Keratinocyte (primary cell): ENCODE measurements around the gene FCER2. TPM values are rescaled to one million over a fixed set of nuclear protein-coding genes. Genes with fewer than 3 reads are reported as not detected.

ENCODE experiments used
- DNase-seq: peaks from one replicate; pipeline ENCODE4 v3.0.0-alpha.2; 2011; ENCODE audit warnings: low read depth, missing footprints, low spot score
- FAIRE-seq: peaks from 2 replicates; lab custom pipeline; 2011; peaks lifted over from hg19 to GRCh38; lab: Jason Lieb, UNC
- H2AFZ ChIP-seq: 2 replicates; pipeline ENCODE4 v1.6.0; 2012; ENCODE audit warnings: low read length, control low read depth, inconsistent platforms; ENCODE audit not compliant: control insufficient read depth
- H3K27ac ChIP-seq: 2 replicates; pipeline ENCODE4 v1.5.1; 2011; ENCODE audit warnings: low read length; ENCODE audit not compliant: control insufficient read depth, insufficient read depth
- H3K27me3 ChIP-seq: 3 replicates; pipeline ENCODE4 v1.6.0; 2011; ENCODE audit warnings: low read length; ENCODE audit not compliant: control insufficient read depth, insufficient read depth; ENCODE audit errors: extremely low read depth
- H3K36me3 ChIP-seq, 2 experiments: 2 replicates in 1 of 2; 3 replicates in 1 of 2; pipeline ENCODE4 v1.5.1; 2011; ENCODE audit warnings: low read length in 2 of 2, mild to moderate bottlenecking in 1 of 2; ENCODE audit not compliant: control insufficient read depth in 2 of 2, insufficient read depth in 2 of 2; ENCODE audit errors: extremely low read depth in 1 of 2
- H3K4me1 ChIP-seq: 3 replicates; pipeline ENCODE4 v1.5.1; 2011; ENCODE audit warnings: low read length; ENCODE audit not compliant: control insufficient read depth, insufficient read depth; ENCODE audit errors: extremely low read depth
- H3K4me2 ChIP-seq: 3 replicates; pipeline ENCODE4 v1.6.0; 2011; ENCODE audit warnings: low read depth, low read length; ENCODE audit not compliant: control insufficient read depth, insufficient read depth; ENCODE audit errors: extremely low read depth
- H3K4me3 ChIP-seq, 3 experiments: fragments of 200-600 bp in 1 of 3; sonication (generic) in 1 of 3; 2 replicates in 2 of 3; 3 replicates in 1 of 3; pipeline ENCODE4 v1.5.1; 2011 to 2016; ENCODE audit warnings: low read length in 3 of 3, mild to moderate bottlenecking in 3 of 3, control low read depth in 2 of 3, inconsistent platforms in 1 of 3, low read depth in 1 of 3, mixed read lengths in 1 of 3, mixed run types in 1 of 3, moderate library complexity in 1 of 3; ENCODE audit not compliant: control insufficient read depth in 2 of 3, insufficient read depth in 2 of 3; ENCODE audit errors: extremely low read depth in 1 of 3
- H3K79me2 ChIP-seq: 2 replicates; pipeline ENCODE4 v1.6.0; 2012; ENCODE audit warnings: low read length; ENCODE audit not compliant: control insufficient read depth, insufficient read depth
- H3K9ac ChIP-seq: 3 replicates; pipeline ENCODE4 v1.6.0; 2011; ENCODE audit warnings: low read length; ENCODE audit not compliant: control insufficient read depth, insufficient read depth; ENCODE audit errors: extremely low read depth
- H3K9me1 ChIP-seq: 3 replicates; pipeline ENCODE4 v1.6.0; 2011; ENCODE audit warnings: low read length; ENCODE audit not compliant: control insufficient read depth, insufficient read depth; ENCODE audit errors: extremely low read depth
- H3K9me3 ChIP-seq: 2 replicates; pipeline ENCODE4 v1.5.1; 2012; ENCODE audit warnings: low read depth, low read length; ENCODE audit not compliant: control insufficient read depth
- H4K20me1 ChIP-seq: 3 replicates; pipeline ENCODE4 v1.6.0; 2011; ENCODE audit warnings: low read length; ENCODE audit not compliant: control insufficient read depth, insufficient read depth; ENCODE audit errors: extremely low read depth
- CTCF ChIP-seq, 3 experiments: IDR thresholded peaks in 1 of 3; conservative IDR thresholded peaks in 1 of 3; optimal IDR thresholded peaks in 1 of 3; 2 replicates in 2 of 3; 3 replicates in 1 of 3; pipeline versions ENCODE3 to v1.5.1; 2011; ENCODE audit warnings: low read length in 3 of 3, mild to moderate bottlenecking in 3 of 3, moderate library complexity in 2 of 3, control low read depth in 1 of 3, inconsistent platforms in 1 of 3; ENCODE audit not compliant: insufficient read depth in 2 of 3; ENCODE audit errors: extremely low read depth in 1 of 3
- EZH2 ChIP-seq: IDR thresholded peaks from one replicate; pipeline ENCODE4 v1.6.1; 2012; ENCODE audit warnings: inconsistent platforms, mild to moderate bottlenecking, low read length, moderate library complexity
- dilution Hi-C: fragments of 300-500 bp; cut with MboI; formaldehyde crosslinking; loops from one replicate; pipeline ENCODE4 v1.7.0; 2020; ENCODE audit warnings: low sequenced_read_pairs; ENCODE audit not compliant: extremely low pct_ligation_motif_present
- polyA plus RNA-seq, 5 experiments: library from polyadenylated mRNA; depleted of rRNA in 3 of 5; stranded (reverse) in 3 of 5; stranded (forward) in 1 of 5; unstranded in 1 of 5; fragments of >200 nt; gene quantifications; 1 replicate in 1 of 5; 2 replicates in 3 of 5; 3 replicates in 1 of 5; pipeline versions ENCODE4 v1.2.1 to v1.2.3, GENCODE V29; 2011 to 2012; ENCODE audit warnings: missing spikeins in 2 of 5, low read depth in 1 of 5, low replicate concordance in 1 of 5

FCER2 gene
- polyA plus RNA-seq, 1 donor (not counting 4 experiments of a cell fraction or from before 2014, with no cell fraction given): not detected

- Histone ChIP-seq H3K36me3 (no peaks in the 10 kb centered on the region), H2AFZ (no peak overlapping the region), H4K20me1 (no peaks in the 10 kb centered on the region), H3K27ac (no peak overlapping the region), H3K79me2 (no peaks in the 10 kb centered on the region), H3K4me2 (no peak overlapping the region), H3K4me1 (no peaks in the 10 kb centered on the region), H3K9me3 (no peaks in the 10 kb centered on the region), H3K9ac (no peak overlapping the region), H3K27me3 (peaks cover 21% of the 10 kb centered on the region), H3K4me3 (no peak overlapping the region), H3K9me1 (no peaks in the 10 kb centered on the region)
- dilution Hi-C loops: no loop called here
- FAIRE-seq (no peak), DNase-seq (no peak)
- TF ChIP-seq CTCF (optimal IDR thresholded peaks at IDR 0.05 in 1 of 3, IDR thresholded peaks at IDR 0.05 in 1 of 3, conservative IDR thresholded peaks at IDR 0.05 in 1 of 3; ENCODE audit: extremely low read depth in 1 of 3, insufficient read depth in 2 of 3, low read length in 3 of 3) (no peak), EZH2 (no peak)
Measured at GRCh38 chr19:7701049-7701653, 780 bp downstream of the FCER2 start.

GRCh38 chr19:7699417-7700401 lies 2.2 kb downstream of the FCER2 start:
- dilution Hi-C loops: no loop called here
- Histone ChIP-seq H3K9ac (no peak overlapping the region), H3K27me3 (peaks cover 21% of the 10 kb centered on the region), H3K4me3 (no peak overlapping the region), H3K27ac (no peak overlapping the region), H3K9me1 (no peaks in the 10 kb centered on the region), H3K4me2 (no peak overlapping the region), H3K36me3 (no peaks in the 10 kb centered on the region), H4K20me1 (no peaks in the 10 kb centered on the region), H3K79me2 (no peaks in the 10 kb centered on the region), H3K9me3 (no peaks in the 10 kb centered on the region), H2AFZ (no peak overlapping the region), H3K4me1 (no peaks in the 10 kb centered on the region)
- TF ChIP-seq CTCF (optimal IDR thresholded peaks at IDR 0.05 in 1 of 3, IDR thresholded peaks at IDR 0.05 in 1 of 3, conservative IDR thresholded peaks at IDR 0.05 in 1 of 3; ENCODE audit: extremely low read depth in 1 of 3, insufficient read depth in 2 of 3, low read length in 3 of 3) (no peak), EZH2 (no peak)
- FAIRE-seq (no peak), DNase-seq (no peak)
